NCI-H1092 (cell line): ENCODE results near the gene HIPK3.
"Not testable (repeated sequence)": the region's sequence is repeated elsewhere in the genome, so short reads cannot be mapped to it uniquely, and the experiment has no call there.

Experiments used
- DNase-seq: peaks from one replicate; lab custom pipeline; 2025; lab: John Stamatoyannopoulos, UW

HIPK3 gene

GRCh38 chr11:33257160-33257896 lies at the start of gene HIPK3:
Gene HIPK3 (plus strand): TSS chr11:33257381.
- peak; percentile 69 for DNase-seq

- DNase-seq, result no peak
These were observed 49.7 kb upstream of the HIPK3 start for GRCh38 chr11:33207408-33207985.

- DNase-seq, result no peak
These were observed 49.0 kb upstream of the HIPK3 start for GRCh38 chr11:33208150-33208549.

- no peak for DNase-seq
These were observed 46.0 kb upstream of the HIPK3 start for GRCh38 chr11:33211153-33211552.

GRCh38 chr11:33211580-33211979 lies 45.6 kb upstream of the HIPK3 start:
- no peak for DNase-seq

- DNase-seq, result no peak
These were observed 43.0 kb upstream of the HIPK3 start for GRCh38 chr11:33214187-33214586.

- DNase-seq, result no peak
These were observed 42.4 kb upstream of the HIPK3 start for GRCh38 chr11:33214767-33215166.

- not testable (repeated sequence) for DNase-seq
These were observed 40.5 kb upstream of the HIPK3 start for GRCh38 chr11:33216676-33217075.

- DNase-seq, result no peak
These were observed 35.0 kb upstream of the HIPK3 start for GRCh38 chr11:33222052-33222750.

GRCh38 chr11:33225371-33225770 lies 31.8 kb upstream of the HIPK3 start:
- DNase-seq, result no peak

- DNase-seq, result no peak
These were observed 29.5 kb upstream of the HIPK3 start for GRCh38 chr11:33227578-33228261.

- no peak for DNase-seq
These were observed 22.6 kb upstream of the HIPK3 start for GRCh38 chr11:33234397-33235190.

- DNase-seq, result no peak
These were observed 20.1 kb upstream of the HIPK3 start for GRCh38 chr11:33237039-33237597.

- no peak for DNase-seq
These were observed 14.6 kb upstream of the HIPK3 start for GRCh38 chr11:33242575-33242974.

GRCh38 chr11:33243654-33244053 lies 13.5 kb upstream of the HIPK3 start:
- DNase-seq, result not testable (repeated sequence)

- DNase-seq, result no peak
These were observed 8.7 kb upstream of the HIPK3 start for GRCh38 chr11:33248416-33248971.

- no peak for DNase-seq
These were observed 959 bp upstream of the HIPK3 start for GRCh38 chr11:33256031-33256812.

- no peak for DNase-seq
These were observed 395 bp upstream of the HIPK3 start for GRCh38 chr11:33256813-33257159.

GRCh38 chr11:33257897-33258630 lies 883 bp downstream of the HIPK3 start:
- peak; percentile 48 for DNase-seq
